Spleen (tissue), 11 donors: ENCODE results near the gene NHEJ1. TPM values are rescaled to one million over a fixed set of nuclear protein-coding genes. Genes with fewer than 3 reads are reported as not detected.

Experiments
- DNase-seq: peaks from one replicate; pipeline ENCODE4 v3.0.0-alpha.2; 2020
- H3K27ac ChIP-seq, 8 donors: fragments of 200-600 bp; sonication (generic) in 7 of 8; 1 replicate in 4 of 8; 2 replicates in 4 of 8; pipeline versions ENCODE4 v1.5.0 to v1.8.0; 2016 to 2021; ENCODE audit warnings: inconsistent platforms in 4 of 8, mild to moderate bottlenecking in 4 of 8, moderate library complexity in 1 of 8
- H3K27me3 ChIP-seq, 7 donors: fragments of 200-600 bp; sonication (generic) in 6 of 7; replicated peaks in 1 of 7; 1 replicate in 4 of 7; 2 replicates in 3 of 7; pipeline versions ENCODE4 v1.5.0 to v1.8.0; 2016 to 2021; ENCODE audit warnings: inconsistent platforms in 3 of 7, mild to moderate bottlenecking in 1 of 7
- H3K36me3 ChIP-seq, 6 donors: fragments of 200-600 bp; sonication (generic) in 5 of 6; 1 replicate in 4 of 6; 2 replicates in 2 of 6; pipeline versions ENCODE4 v1.5.0 to v1.8.0; 2016 to 2021; ENCODE audit warnings: inconsistent platforms in 2 of 6
- H3K4me1 ChIP-seq, 6 donors: fragments of 200-600 bp; sonication (generic) in 5 of 6; 1 replicate in 3 of 6; 2 replicates in 3 of 6; pipeline versions ENCODE4 v1.5.0 to v1.8.0; 2016 to 2021; ENCODE audit warnings: inconsistent platforms in 3 of 6
- H3K4me3 ChIP-seq, 8 donors: fragments of 200-600 bp; sonication (generic) in 7 of 8; 1 replicate in 4 of 8; 2 replicates in 4 of 8; pipeline versions ENCODE4 v1.5.0 to v1.8.0; 2016 to 2021; ENCODE audit warnings: inconsistent platforms in 4 of 8, mild to moderate bottlenecking in 4 of 8, moderate library complexity in 2 of 8
- H3K9me3 ChIP-seq, 8 donors: fragments of 200-600 bp; sonication (generic) in 7 of 8; 1 replicate in 4 of 8; 2 replicates in 4 of 8; pipeline versions ENCODE4 v1.5.0 to v1.8.0; 2016 to 2021; ENCODE audit warnings: inconsistent platforms in 4 of 8
- CTCF ChIP-seq, 11 experiments: fragments of 200-600 bp in 7 of 11; fragments of 450-650 bp in 4 of 11; sonication (generic) in 4 of 11; IDR thresholded peaks in 8 of 11; conservative IDR thresholded peaks in 3 of 11; 1 replicate in 7 of 11; 2 replicates in 4 of 11; pipeline versions ENCODE4 v1.4.0 to v1.8.0; 2016 to 2021; ENCODE audit warnings: antibody characterized with exemption in 11 of 11, inconsistent platforms in 4 of 11, mild to moderate bottlenecking in 1 of 11
- POLR2A ChIP-seq, 3 donors: fragments of 450-650 bp; IDR thresholded peaks; one replicate each; pipeline ENCODE4 v1.5.1; 2017; ENCODE audit warnings: antibody characterized with exemption in 3 of 3, mild to moderate bottlenecking in 1 of 3
- POLR2AphosphoS5 ChIP-seq, 3 donors: sonication (generic); formaldehyde crosslinking; IDR thresholded peaks; one replicate each; pipeline ENCODE4 v1.5.1; 2017; ENCODE audit warnings: antibody characterized with exemption in 3 of 3
- WGBS, 5 donors: extraction: QIAGEN DNeasy Blood & Tissue Kit in 3 of 5; methylation state at CpG; one replicate each; pipeline versions ENCODE4 v1.1.5 to v1.1.7; 2013 to 2018; 5-methylcytosine and 5-hydroxymethylcytosine counted together
- intact Hi-C: fragments of 100-400 bp; cut with DNase I; formaldehyde crosslinking; loops from one replicate; pipeline ENCODE4 v1.15.0; 2023; ENCODE audit warnings: low total_unique reads
- polyA plus RNA-seq, 3 donors: library from polyadenylated mRNA; stranded (reverse); fragments of 200-250 nt; gene quantifications; one replicate each; pipeline ENCODE4 v1.2.1, GENCODE V29; 2013
- total RNA-seq, 7 donors: library from RNA; depleted of rRNA in 3 of 7; stranded (reverse); fragments of >200 nt in 3 of 7; fragmentation: NEBNext Ultra II Directional in 4 of 7; extraction: Animal tissue kit (Norgen Biotek cat#: 25700) in 4 of 7; gene quantifications; one replicate each; pipeline versions ENCODE4 v1.1.0 to v1.2.1, GENCODE V29; 2016 to 2021
- donor health status: healthy with polysubstance abuse.
- donor health status: DM: no; HTN: no; CAD: no; lungs with moderate emphysema.
- donor health status: DM: no; HTN: no; CAD: no.
- donor health status: Bipolar disorder and iron deficiency.
- donor health status: healthy.
- donor health status: DM: no; HTN: no; CAD: no.
- donor health status: DM: yes; HTN: yes; CAD: no.

NHEJ1 gene
- total and polyA plus RNA-seq, 10 donors = 5.5 to 25.9 (median 14.0) TPM

GRCh38 chr2:219062081-219062480 is 98.5 kb downstream of the NHEJ1 start:
- DNase-seq = no peak
- no peak overlapping the region for H3K4me3 ChIP-seq
- no peaks in the 10 kb centered on the region for H3K36me3 ChIP-seq
- intact Hi-C loops = no loop called here
- H3K27me3 ChIP-seq = peaks cover 18 to 77% (median 62%) of the 10 kb centered on the region in 7 donors
- no peaks in the 10 kb centered on the region for H3K9me3 ChIP-seq
- 64 to 77% (median 70%) methylated on average over 6 of the region's 6 CpGs for WGBS, 5 donors
- H3K27ac ChIP-seq = no peak overlapping the region
- TF ChIP-seq POLR2AphosphoS5 (IDR thresholded peaks at IDR 0.05) = no peak
- no peak for TF ChIP-seq POLR2A (IDR thresholded peaks at IDR 0.05)
- TF ChIP-seq CTCF (IDR thresholded peaks at IDR 0.05 in 8 of 11, conservative IDR thresholded peaks at IDR 0.05 in 3 of 11) = no peak
- peaks cover 27 to 45% (median 41%) of the 10 kb centered on the region in 6 donors for H3K4me1 ChIP-seq

GRCh38 chr2:219060821-219061791 is 99.5 kb downstream of the NHEJ1 start, which contains the start of gene IHH:
Gene IHH, minus strand, starts transcription at chr2:219060921. Its CDS starts 454 bp downstream, at chr2:219060467.
- WGBS, 5 donors = 2 to 5% (median 4%) methylated on average over 38 to 76 of the region's 76 CpGs
- Histone ChIP-seq H3K4me1 (peaks cover 27 to 46% (median 41%) of the 10 kb centered on the region in 6 donors), H3K27me3 (peaks cover 18 to 86% (median 71%) of the 10 kb centered on the region in 7 donors), H3K4me3 (peak within 1 kb of the TSS in 7 of 8 donors; percentile 4 to 61 (median 23)), H3K36me3 (no peaks in the 10 kb centered on the region), H3K27ac (no peak within 1 kb of the TSS), H3K9me3 (no peaks in the 10 kb centered on the region)
- no peak for TF ChIP-seq POLR2A (IDR thresholded peaks at IDR 0.05)
- intact Hi-C loops = no loop called here
- DNase-seq = no peak

GRCh38 chr2:219059725-219060682 is 100.6 kb downstream of the NHEJ1 start:
- Histone ChIP-seq H3K9me3 (no peaks in the 10 kb centered on the region), H3K36me3 (no peaks in the 10 kb centered on the region), H3K27ac (no peak overlapping the region), H3K4me1 (peaks cover 27 to 46% (median 41%) of the 10 kb centered on the region in 6 donors), H3K4me3 (peak overlapping the region in 4 of 8 donors; percentile 4 to 61 (median 12)), H3K27me3 (peaks cover 18 to 97% (median 74%) of the 10 kb centered on the region in 7 donors)
- no peak for TF ChIP-seq CTCF (IDR thresholded peaks at IDR 0.05 in 8 of 11, conservative IDR thresholded peaks at IDR 0.05 in 3 of 11)
- TF ChIP-seq POLR2A (IDR thresholded peaks at IDR 0.05) = no peak
- no peak for TF ChIP-seq POLR2AphosphoS5 (IDR thresholded peaks at IDR 0.05)
- no peak for DNase-seq
- WGBS, 5 donors = 4 to 8% (median 6%) methylated on average over 8 to 81 of the region's 81 CpGs
- intact Hi-C loops = loop anchor here (10.0 kb wide), 2 partner anchors 55 to 95 kb away; no protein-coding TSS in a partner anchor

- no peak for DNase-seq
- Histone ChIP-seq H3K36me3 (no peaks in the 10 kb centered on the region), H3K9me3 (no peaks in the 10 kb centered on the region), H3K27me3 (peaks cover 18 to 100% (median 74%) of the 10 kb centered on the region in 7 donors), H3K4me3 (peak overlapping the region in 1 of 8 donors; percentile 61), H3K27ac (no peak overlapping the region), H3K4me1 (peaks cover 27 to 46% (median 41%) of the 10 kb centered on the region in 6 donors)
- TF ChIP-seq CTCF (IDR thresholded peaks at IDR 0.05 in 8 of 11, conservative IDR thresholded peaks at IDR 0.05 in 3 of 11) (no peak), POLR2AphosphoS5 (IDR thresholded peaks at IDR 0.05) (no peak), POLR2A (IDR thresholded peaks at IDR 0.05) (no peak)
- WGBS, 5 donors = 3 to 10% (median 6%) methylated on average over 14 to 17 of the region's 17 CpGs
- intact Hi-C loops = loop anchor here (10.0 kb wide), 2 partner anchors 55 to 95 kb away; no protein-coding TSS in a partner anchor
Observed at GRCh38 chr2:219059375-219059724, 101.3 kb downstream of the NHEJ1 start.
